ENCODE measurements around the gene RBM8A. TPM values are rescaled to one million over a fixed set of nuclear protein-coding genes. Genes with fewer than 3 reads are reported as not detected.

The RBM8A gene
- total RNA-seq (ENCODE audit: low replicate concordance), result 111 and 583 TPM in 2 replicates

DNA sequence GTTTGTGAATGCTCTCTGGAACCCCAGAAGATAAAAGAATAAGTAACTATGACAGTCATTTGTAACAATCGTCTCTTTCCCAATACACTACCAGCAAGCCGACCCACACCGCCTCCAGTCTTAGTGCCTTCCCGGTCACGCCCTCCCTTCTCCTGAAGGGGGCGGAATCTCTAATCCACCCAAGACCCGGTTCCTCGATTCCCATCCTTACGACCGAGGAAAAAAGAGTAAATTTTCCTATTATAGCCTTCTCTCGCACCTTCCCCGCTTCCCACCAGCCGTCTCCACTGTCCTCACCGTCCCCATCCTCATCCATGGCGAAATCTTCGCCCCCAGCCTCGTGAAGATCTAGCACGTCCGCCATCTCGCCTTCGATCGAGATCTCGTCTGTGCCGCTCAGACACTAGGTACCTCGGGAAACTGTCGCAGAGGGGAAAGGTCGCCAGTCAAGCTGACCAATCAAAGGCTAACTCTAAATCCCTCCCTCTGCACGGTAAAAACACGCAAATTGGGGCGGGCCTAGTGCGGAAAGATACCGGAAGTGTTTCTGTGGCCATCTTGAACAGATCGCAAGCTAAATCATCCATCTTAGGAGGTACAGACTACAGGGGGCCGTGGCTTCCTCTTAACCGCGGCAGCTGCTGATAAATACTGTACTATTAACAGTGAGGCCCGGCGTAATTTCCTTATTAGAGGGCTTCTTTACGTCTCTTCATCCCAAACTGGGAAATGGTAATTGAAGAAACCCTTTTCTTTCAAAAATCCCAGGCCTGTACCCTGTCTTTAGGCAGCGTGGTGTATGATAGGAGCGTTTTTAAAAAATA is at the start of gene RBM8A:
RBM8A (minus strand) TSS at position 422 of the 824 bp plus-strand sequence; CDS start at position 364, 58 bp downstream.
- DNase-seq (ENCODE audit: low read depth), result peak; percentile 99
- peak within 1 kb of the TSS; percentile 93 for H3K4me3 ChIP-seq (ENCODE audit: low read depth, low read length)
- TF ChIP-seq, protein P1, sequence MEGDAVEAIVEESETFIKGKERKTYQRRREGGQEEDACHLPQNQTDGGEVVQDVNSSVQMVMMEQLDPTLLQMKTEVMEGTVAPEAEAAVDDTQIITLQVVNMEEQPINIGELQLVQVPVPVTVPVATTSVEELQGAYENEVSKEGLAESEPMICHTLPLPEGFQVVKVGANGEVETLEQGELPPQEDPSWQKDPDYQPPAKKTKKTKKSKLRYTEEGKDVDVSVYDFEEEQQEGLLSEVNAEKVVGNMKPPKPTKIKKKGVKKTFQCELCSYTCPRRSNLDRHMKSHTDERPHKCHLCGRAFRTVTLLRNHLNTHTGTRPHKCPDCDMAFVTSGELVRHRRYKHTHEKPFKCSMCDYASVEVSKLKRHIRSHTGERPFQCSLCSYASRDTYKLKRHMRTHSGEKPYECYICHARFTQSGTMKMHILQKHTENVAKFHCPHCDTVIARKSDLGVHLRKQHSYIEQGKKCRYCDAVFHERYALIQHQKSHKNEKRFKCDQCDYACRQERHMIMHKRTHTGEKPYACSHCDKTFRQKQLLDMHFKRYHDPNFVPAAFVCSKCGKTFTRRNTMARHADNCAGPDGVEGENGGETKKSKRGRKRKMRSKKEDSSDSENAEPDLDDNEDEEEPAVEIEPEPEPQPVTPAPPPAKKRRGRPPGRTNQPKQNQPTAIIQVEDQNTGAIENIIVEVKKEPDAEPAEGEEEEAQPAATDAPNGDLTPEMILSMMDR (IDR thresholded peaks at IDR 0.05; ENCODE audit: insufficient read depth, low read length), result peak; percentile 72

DNA sequence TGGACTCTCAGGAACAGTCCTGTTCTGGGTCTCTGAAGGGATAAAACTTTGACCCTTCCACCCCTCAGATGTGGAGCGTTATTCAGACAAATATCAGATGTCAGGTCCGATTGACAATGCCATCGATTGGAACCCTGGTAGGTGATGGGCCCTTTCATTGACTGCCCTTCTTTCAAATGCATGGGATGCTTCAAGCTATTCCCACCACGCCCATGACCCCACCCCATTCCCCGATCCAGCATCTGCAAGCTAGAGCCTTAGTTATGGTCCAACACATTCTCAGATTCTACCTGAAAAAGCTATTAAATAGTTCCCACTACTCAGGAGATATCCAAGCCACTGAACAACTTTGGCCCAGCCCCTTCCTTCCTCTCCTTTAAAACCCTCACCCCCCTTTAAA is 49.7 kb upstream of the RBM8A start:
- DNase-seq (ENCODE audit: low read depth), result no peak
- no peak overlapping the region for H3K4me3 ChIP-seq (ENCODE audit: low read depth, low read length)
- TF ChIP-seq, protein P1 (IDR thresholded peaks at IDR 0.05; ENCODE audit: insufficient read depth, low read length), result no peak

DNA sequence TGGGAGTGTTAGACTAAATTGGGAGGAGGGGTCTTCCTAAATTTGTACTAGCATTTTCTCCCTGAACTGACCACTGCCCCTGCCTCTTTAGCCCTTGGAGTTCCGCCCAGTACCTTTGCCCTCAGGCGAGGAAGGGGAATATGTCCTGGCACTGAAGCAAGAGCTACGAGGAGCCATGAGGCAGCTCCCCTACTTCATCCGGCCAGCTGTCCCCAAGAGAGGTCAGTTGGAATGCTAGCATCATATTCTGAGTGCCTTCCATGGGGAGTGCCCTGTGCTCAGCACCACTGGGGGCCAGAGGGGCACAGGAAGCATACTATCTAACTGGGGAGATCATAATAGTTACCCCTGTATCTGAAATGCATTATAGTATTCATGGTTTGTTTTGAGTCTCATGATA is 47.9 kb upstream of the RBM8A start:
- TF ChIP-seq, protein P1 (IDR thresholded peaks at IDR 0.05; ENCODE audit: insufficient read depth, low read length), result no peak
- no peak for DNase-seq (ENCODE audit: low read depth)
- H3K4me3 ChIP-seq (ENCODE audit: low read depth, low read length), result no peak overlapping the region

DNA sequence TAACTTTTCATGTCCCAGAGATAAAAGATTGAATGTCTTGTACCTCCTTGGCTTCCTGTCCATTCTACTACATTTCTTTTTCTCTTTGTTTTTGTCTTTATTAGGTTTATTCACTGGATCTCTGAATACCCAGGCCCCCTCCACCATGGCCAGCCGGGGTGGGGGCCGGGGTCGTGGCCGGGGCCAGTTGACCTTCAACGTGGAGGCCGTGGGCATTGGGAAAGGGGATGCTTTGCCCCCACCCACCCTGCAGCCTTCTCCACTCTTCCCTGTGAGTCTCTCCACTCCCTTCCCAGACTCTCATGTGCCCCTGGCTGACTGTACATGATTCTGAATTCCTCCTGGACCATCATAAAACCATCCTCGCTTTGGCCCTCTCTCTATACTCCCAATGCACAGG is 47.4 kb upstream of the RBM8A start:
- TF ChIP-seq, protein P1 (IDR thresholded peaks at IDR 0.05; ENCODE audit: insufficient read depth, low read length), result no peak
- DNase-seq (ENCODE audit: low read depth), result no peak
- no peak overlapping the region for H3K4me3 ChIP-seq (ENCODE audit: low read depth, low read length)

DNA sequence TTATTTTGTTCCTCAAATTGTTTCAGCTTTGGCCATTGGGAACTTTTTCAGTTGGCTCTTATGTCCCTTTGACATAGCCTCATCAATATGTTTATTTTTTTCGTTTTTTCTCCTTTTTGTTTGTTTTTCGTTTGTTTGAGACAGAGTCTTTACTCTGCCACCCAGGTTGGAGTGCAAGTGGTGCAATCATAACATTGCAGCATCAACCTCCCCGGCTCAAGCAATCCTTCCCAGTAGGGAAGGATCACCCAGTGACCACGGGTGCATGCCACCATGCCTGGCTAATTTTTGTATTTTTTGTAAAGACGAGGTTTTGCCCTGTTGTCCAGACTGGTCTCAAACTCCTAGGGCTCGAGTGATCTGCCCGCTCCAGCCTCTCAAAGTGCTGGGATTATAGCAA is 45.3 kb upstream of the RBM8A start:
- TF ChIP-seq, protein P1 (IDR thresholded peaks at IDR 0.05; ENCODE audit: insufficient read depth, low read length), result no peak
- no peak for DNase-seq (ENCODE audit: low read depth)
- H3K4me3 ChIP-seq (ENCODE audit: low read depth, low read length), result no peak overlapping the region

DNA sequence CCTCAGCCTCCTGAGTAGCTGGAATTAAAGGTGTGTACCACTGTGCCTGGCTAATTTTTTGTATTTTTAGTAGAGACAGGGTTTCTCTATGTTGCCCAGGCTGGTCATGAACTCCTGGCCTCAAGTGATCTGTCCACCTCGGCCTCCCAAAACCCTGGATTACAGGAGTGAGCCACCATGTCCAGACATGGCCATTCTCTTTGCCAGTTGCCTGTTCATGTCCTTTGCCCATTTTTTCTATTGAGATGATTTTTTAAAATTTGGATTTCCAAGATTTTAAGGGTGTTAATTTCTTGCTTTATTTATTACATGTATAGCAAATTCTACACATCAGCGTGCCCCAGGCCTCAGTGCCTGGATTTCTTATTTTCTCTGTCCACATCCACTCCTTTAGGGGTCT is 40.0 kb upstream of the RBM8A start:
- DNase-seq (ENCODE audit: low read depth), result no peak
- no peak overlapping the region for H3K4me3 ChIP-seq (ENCODE audit: low read depth, low read length)
- TF ChIP-seq, protein P1 (IDR thresholded peaks at IDR 0.05; ENCODE audit: insufficient read depth, low read length), result no peak

Data from fibroblast of the aortic adventitia (primary cell).